ENCODE results near the gene RHCG.

The RHCG gene

GRCh38 chr15:89442671-89443307 lies 53.6 kb downstream of the RHCG start:
- peak; percentile 90 for DNase-seq

GRCh38 chr15:89442155-89442554 lies 54.2 kb downstream of the RHCG start:
- no peak for DNase-seq

- DNase-seq: no peak
These were observed 55.0 kb downstream of the RHCG start for GRCh38 chr15:89441295-89441812.

- no peak for DNase-seq
These were observed 56.6 kb downstream of the RHCG start for GRCh38 chr15:89439764-89440163.

GRCh38 chr15:89436560-89437311 lies 59.6 kb downstream of the RHCG start:
- DNase-seq: no peak

GRCh38 chr15:89435362-89435761 lies 61.0 kb downstream of the RHCG start:
- no peak for DNase-seq

GRCh38 chr15:89433686-89434085 lies 62.7 kb downstream of the RHCG start:
- no peak for DNase-seq

GRCh38 chr15:89430530-89431341 lies 65.6 kb downstream of the RHCG start:
- DNase-seq: peak; percentile 100

- no peak for DNase-seq
These were observed 66.4 kb downstream of the RHCG start for GRCh38 chr15:89429986-89430385.

- no peak for DNase-seq
These were observed 67.4 kb downstream of the RHCG start for GRCh38 chr15:89429023-89429422.

- DNase-seq: no peak
These were observed 68.1 kb downstream of the RHCG start for GRCh38 chr15:89428246-89428645.

GRCh38 chr15:89426500-89426899 lies 69.9 kb downstream of the RHCG start:
- DNase-seq: no peak

- DNase-seq: no peak
These were observed 72.4 kb downstream of the RHCG start for GRCh38 chr15:89423981-89424380.
